Progenitor cell of endocrine pancreas (in vitro differentiated cells): Measurements from ENCODE around the gene C12orf75. TPM values are rescaled to one million over a fixed set of nuclear protein-coding genes. Genes with fewer than 3 reads are reported as not detected.
"Not testable (repeated sequence)": the region's sequence is repeated elsewhere in the genome, so short reads cannot be mapped to it uniquely, and the experiment has no call there.

Source experiments
- DNase-seq: peaks from one replicate; pipeline ENCODE4 v3.0.0; 2021; ENCODE audit warnings: low spot score; ENCODE audit not compliant: unreplicated experiment
- H3K27ac Mint-ChIP-seq: 2 replicates; pipeline ENCODE4 v1.8.0; 2021; ENCODE audit warnings: mild to moderate bottlenecking, moderate library complexity, mixed read lengths
- H3K27me3 Mint-ChIP-seq: 2 replicates; pipeline ENCODE4 v1.8.0; 2021; ENCODE audit warnings: mixed read lengths
- H3K36me3 Mint-ChIP-seq: 2 replicates; pipeline ENCODE4 v1.8.0; 2022; ENCODE audit warnings: mixed read lengths; ENCODE audit not compliant: insufficient read depth
- H3K4me1 Mint-ChIP-seq: 2 replicates; pipeline ENCODE4 v1.8.0; 2021; ENCODE audit warnings: low read depth, mixed read lengths
- H3K4me3 Mint-ChIP-seq: 2 replicates; pipeline ENCODE4 v1.8.0; 2021; ENCODE audit warnings: low read depth, mild to moderate bottlenecking, moderate library complexity, mixed read lengths
- H3K9me3 Mint-ChIP-seq: 2 replicates; pipeline ENCODE4 v1.8.0; 2021; ENCODE audit warnings: low read depth, mixed read lengths
- total RNA-seq: library from RNA; stranded (reverse); gene quantifications from 2 replicates; pipeline ENCODE4 v1.2.1, GENCODE V29; 2021
- TF ChIP-seq, protein P1 (sequence below): fragments of 200-600 bp; sonication (generic); IDR thresholded peaks from one replicate; pipeline ENCODE4 v1.5.0; 2021; ENCODE audit warnings: antibody characterized with exemption, mild to moderate bottlenecking; ENCODE audit not compliant: unreplicated experiment

C12orf75 gene
- total RNA-seq, 1 donor from 2014 or later = 228 TPM

DNA sequence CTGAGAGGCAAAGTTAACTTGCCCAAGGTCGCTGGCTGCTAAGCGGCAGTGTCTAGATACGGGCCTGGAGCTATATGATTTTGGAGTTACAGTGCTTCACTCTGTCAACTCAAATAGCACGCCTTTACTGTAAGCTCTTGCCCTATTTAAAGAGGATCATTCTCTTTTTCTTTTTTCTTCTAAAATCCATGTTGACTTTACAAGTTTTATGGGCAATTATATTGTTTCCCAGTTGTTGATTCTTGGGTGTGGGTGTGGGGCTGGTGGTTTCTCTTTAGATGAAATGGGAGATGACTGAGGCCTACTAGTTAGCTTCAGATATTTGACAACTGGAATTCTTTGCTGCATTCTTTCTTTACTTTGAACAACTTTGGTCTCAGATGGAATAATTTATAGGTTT, 70.7 kb downstream of the C12orf75 start:
- DNase-seq = no peak
- H3K27ac Mint-ChIP-seq = peak overlapping the region; percentile 21
- TF ChIP-seq, protein P1, sequence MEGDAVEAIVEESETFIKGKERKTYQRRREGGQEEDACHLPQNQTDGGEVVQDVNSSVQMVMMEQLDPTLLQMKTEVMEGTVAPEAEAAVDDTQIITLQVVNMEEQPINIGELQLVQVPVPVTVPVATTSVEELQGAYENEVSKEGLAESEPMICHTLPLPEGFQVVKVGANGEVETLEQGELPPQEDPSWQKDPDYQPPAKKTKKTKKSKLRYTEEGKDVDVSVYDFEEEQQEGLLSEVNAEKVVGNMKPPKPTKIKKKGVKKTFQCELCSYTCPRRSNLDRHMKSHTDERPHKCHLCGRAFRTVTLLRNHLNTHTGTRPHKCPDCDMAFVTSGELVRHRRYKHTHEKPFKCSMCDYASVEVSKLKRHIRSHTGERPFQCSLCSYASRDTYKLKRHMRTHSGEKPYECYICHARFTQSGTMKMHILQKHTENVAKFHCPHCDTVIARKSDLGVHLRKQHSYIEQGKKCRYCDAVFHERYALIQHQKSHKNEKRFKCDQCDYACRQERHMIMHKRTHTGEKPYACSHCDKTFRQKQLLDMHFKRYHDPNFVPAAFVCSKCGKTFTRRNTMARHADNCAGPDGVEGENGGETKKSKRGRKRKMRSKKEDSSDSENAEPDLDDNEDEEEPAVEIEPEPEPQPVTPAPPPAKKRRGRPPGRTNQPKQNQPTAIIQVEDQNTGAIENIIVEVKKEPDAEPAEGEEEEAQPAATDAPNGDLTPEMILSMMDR = no peak
- peaks cover 1% of the 10 kb centered on the region for H3K4me1 Mint-ChIP-seq
- no peak overlapping the region for H3K4me3 Mint-ChIP-seq
- H3K36me3 Mint-ChIP-seq = peaks cover 55% of the 10 kb centered on the region
- no peaks in the 10 kb centered on the region for H3K27me3 Mint-ChIP-seq
- no peaks in the 10 kb centered on the region for H3K9me3 Mint-ChIP-seq

DNA sequence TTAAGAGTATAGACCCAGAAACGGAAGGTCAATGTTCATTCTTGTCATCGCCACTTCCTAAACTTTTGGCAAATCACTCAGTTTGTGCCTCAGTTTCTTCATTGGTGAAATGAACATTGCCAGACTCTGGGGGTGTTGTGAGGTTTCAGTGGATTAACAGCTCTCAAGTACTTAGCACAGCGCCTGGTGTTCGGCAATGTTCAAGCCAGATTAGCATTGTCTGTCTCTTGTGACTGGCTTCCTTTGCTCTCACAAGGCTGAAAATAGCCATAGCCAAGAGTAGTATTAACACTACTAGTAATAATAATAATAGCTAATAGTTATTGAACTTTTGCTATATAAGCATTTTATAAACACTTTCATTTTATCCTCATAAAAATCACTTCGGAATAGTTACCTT, 71.9 kb downstream of the C12orf75 start:
- Mint-ChIP-seq H3K4me1 (peaks cover 1% of the 10 kb centered on the region), H3K27ac (no peak overlapping the region), H3K9me3 (no peaks in the 10 kb centered on the region), H3K4me3 (no peak overlapping the region), H3K36me3 (peaks cover 56% of the 10 kb centered on the region), H3K27me3 (no peaks in the 10 kb centered on the region)
- TF ChIP-seq, protein P1 = no peak
- DNase-seq = no peak

- H3K4me1 Mint-ChIP-seq = peaks cover 1% of the 10 kb centered on the region
- H3K36me3 Mint-ChIP-seq = peaks cover 50% of the 10 kb centered on the region
- no peak overlapping the region for H3K27ac Mint-ChIP-seq
- no peaks in the 10 kb centered on the region for H3K9me3 Mint-ChIP-seq
- no peaks in the 10 kb centered on the region for H3K27me3 Mint-ChIP-seq
- H3K4me3 Mint-ChIP-seq = no peak overlapping the region
- no peak for DNase-seq
- TF ChIP-seq, protein P1 = no peak
These were observed 72.6 kb downstream of the C12orf75 start for GRCh38 chr12:105403095-105403494.

- not testable (repeated sequence) for H3K27me3 Mint-ChIP-seq, DNase-seq, H3K4me3 Mint-ChIP-seq, H3K9me3 Mint-ChIP-seq, H3K4me1 Mint-ChIP-seq, H3K27ac Mint-ChIP-seq
- H3K36me3 Mint-ChIP-seq = peaks cover 43% of the 10 kb centered on the region
These were observed 73.6 kb downstream of the C12orf75 start for GRCh38 chr12:105404134-105404533.

- no peaks in the 10 kb centered on the region for H3K9me3 Mint-ChIP-seq
- H3K36me3 Mint-ChIP-seq = peaks cover 34% of the 10 kb centered on the region
- peaks cover 6% of the 10 kb centered on the region for H3K4me1 Mint-ChIP-seq
- no peak for DNase-seq
- TF ChIP-seq, protein P1 = no peak
- H3K4me3 Mint-ChIP-seq = no peak overlapping the region
- no peaks in the 10 kb centered on the region for H3K27me3 Mint-ChIP-seq
- no peak overlapping the region for H3K27ac Mint-ChIP-seq
These were observed 76.0 kb downstream of the C12orf75 start for GRCh38 chr12:105406497-105406896.

- Mint-ChIP-seq H3K9me3 (no peaks in the 10 kb centered on the region), H3K27me3 (no peaks in the 10 kb centered on the region), H3K27ac (no peak overlapping the region), H3K4me1 (peaks cover 6% of the 10 kb centered on the region), H3K36me3 (peaks cover 21% of the 10 kb centered on the region), H3K4me3 (no peak overlapping the region)
- TF ChIP-seq, protein P1 = no peak
- no peak for DNase-seq
These were observed 78.8 kb downstream of the C12orf75 start for GRCh38 chr12:105409279-105409678.
